Activated CD8-positive, alpha-beta memory T cell treated with anti-CD3 and anti-CD28 coated beads for 48 hours (primary cell): ENCODE results near the gene CDKN2B-AS1.
"Not testable (repeated sequence)": the region's sequence is repeated elsewhere in the genome, so short reads cannot be mapped to it uniquely, and the experiment has no call there.

ENCODE experiments used
- DNase-seq, 3 experiments: peaks; one replicate each; pipeline ENCODE4 v3.0.0-alpha.2; 2020; ENCODE audit warnings: low read depth in 2 of 3, low spot score in 2 of 3

CDKN2B-AS1 gene

GRCh38 chr9:22043928-22044327 is 49.3 kb downstream of the CDKN2B-AS1 start:
- no peak for DNase-seq

- no peak for DNase-seq
Observed at GRCh38 chr9:22044583-22044982, 50.0 kb downstream of the CDKN2B-AS1 start.

DNA sequence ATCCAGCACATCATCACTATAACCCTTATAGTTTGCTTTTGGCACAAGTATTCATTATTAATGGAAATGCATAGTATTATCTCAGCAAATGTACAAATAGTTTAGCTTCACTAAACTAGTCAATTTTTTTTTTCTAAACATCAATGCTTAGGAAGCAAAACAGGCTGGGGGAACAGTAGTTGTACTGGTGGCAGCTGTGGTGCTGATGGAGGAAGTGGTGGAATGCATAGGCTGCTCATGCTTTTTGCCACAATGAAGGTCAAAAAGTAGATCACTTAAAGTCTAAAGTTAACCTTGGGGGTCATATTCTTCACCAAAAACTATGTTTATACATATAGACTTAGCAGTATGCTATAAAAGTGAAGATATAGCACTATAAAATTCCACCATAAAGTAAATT is 50.8 kb downstream of the CDKN2B-AS1 start:
- DNase-seq = no peak

DNA sequence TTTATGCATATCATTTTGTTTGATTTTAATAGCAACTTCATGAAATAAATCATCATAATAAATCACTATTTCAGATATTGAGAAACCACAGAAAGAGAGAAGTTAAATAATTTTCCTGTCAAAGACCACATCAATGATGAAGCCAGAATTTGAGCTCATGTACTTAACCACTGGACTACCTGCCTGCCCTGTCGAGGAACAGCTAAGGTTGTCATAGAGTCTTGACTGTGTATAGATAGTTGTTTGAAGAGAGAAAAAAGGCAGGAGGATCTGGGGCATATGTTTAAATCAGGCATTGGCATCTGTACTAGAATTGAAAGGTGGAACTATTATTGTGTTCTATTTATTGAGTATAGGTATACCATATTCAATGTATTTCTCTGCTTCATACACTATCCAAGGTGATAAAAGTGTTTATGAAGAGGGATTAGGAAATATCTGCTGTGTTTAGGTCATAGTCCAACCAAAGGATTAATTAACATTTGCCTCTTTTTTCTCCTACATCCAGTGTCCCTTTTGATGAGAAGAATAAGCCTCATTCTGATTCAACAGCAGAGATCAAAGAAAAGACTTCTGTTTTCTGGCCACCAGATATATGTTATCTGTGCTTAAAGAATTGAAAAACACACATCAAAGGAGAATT is 51.8 kb downstream of the CDKN2B-AS1 start:
- no peak for DNase-seq

GRCh38 chr9:22047596-22047995 is 53.0 kb downstream of the CDKN2B-AS1 start:
- DNase-seq = no peak

DNA sequence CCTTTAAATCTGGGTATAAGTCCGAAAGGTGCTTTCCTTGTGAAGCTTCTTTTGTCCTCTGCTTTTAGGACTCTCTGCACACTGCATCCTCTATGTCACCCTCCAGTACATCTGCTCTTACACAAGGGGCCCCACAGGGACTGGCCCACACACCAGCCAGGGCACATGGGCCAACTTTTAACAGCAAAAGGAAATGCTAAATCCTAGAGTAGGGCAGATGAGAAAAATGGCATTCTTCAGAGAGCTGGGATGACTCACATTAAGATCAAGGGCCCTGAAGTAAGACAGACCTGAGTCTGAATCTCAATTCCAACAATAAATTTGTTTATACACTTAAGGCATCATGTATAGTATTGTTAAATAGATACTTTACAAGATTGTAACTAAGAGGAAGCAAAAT is 54.8 kb downstream of the CDKN2B-AS1 start:
- DNase-seq = no peak

DNA sequence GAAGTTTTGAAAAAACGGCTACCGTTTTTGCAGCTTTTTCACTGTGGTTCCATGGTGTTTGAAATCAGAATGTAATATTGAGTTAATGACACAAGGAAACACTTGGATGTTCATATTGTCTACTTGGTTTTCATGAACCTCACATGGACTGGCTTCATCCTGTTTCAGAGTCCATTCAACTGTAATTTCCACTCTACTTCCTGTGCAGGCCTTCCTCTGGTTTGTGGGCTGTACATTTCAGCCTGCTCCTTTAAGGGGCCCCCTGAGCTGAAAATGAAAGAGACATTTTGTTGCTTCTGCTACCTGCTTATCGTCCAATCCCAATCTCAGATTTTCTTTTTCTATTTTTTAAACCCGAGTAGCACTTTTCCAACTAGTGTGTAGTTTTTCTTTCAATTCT is 56.3 kb downstream of the CDKN2B-AS1 start:
- no peak for DNase-seq

DNA sequence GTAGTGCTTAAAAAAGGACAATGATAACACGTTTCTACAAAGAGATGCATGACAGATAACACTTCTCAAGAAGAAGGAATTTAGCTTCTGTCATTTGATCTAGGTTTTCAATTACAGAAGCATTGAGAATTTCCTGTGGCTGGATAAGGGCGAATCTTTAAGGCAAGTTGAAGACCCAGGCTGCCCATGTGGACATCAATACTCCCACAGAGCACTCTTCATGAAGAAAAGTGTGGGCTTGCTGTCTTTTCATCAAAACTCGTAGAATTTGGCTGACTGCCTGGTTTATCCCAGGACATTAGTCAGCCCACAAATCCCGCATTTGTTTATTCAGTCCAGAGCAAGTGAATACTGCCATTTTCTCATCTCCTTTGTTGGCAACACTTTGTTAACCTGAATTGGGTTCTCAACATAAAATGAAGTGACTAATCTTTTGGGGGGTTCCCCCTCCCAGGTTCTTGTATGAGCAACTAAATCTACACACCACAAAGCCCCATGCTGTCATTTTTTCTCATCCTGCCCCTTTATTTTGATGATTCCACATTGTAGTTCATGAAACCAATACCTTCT is 57.9 kb downstream of the CDKN2B-AS1 start:
- DNase-seq = no peak

DNA sequence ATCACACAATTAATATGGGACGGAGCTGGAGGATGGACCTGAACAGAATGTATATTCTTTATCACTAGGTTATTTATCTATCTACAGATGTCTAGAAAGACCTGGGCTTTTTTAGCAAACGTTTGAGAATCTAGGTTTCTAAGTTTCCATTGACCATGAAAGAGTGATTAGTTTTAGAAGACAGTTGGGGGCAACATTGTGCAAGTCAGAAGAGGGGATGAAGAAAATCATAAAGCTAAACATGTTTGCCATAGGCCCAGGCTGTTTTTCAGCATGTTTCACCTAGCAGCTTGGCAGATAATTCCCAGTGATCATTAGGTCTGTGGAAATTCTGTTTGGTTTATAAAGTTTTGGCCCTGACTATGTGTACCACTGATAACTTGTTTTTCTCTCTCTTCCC is 58.6 kb downstream of the CDKN2B-AS1 start:
- no peak for DNase-seq

GRCh38 chr9:22054076-22054475 is 59.5 kb downstream of the CDKN2B-AS1 start:
- DNase-seq = no peak

DNA sequence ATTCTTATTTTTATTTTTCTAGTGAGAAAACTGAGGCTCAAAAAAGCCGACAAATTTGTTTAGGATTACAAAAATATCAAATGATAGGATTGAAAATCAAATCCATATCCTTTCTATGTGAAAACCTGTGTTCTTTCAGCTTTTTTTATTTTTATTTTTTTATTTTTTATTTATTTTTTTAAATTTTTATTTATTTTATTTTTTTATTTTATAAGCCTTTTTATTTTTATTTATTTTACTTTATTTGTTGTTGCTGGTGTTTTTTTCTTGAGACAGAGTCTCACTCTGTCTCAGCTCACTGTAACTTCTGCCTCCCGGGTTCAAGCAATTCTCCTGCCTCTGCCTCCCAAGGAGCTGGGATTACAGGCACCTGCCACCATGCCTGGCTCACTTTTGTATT is 59.9 kb downstream of the CDKN2B-AS1 start:
- DNase-seq = no peak

- no peak for DNase-seq
Observed at GRCh38 chr9:22055090-22055489, 60.5 kb downstream of the CDKN2B-AS1 start.

DNA sequence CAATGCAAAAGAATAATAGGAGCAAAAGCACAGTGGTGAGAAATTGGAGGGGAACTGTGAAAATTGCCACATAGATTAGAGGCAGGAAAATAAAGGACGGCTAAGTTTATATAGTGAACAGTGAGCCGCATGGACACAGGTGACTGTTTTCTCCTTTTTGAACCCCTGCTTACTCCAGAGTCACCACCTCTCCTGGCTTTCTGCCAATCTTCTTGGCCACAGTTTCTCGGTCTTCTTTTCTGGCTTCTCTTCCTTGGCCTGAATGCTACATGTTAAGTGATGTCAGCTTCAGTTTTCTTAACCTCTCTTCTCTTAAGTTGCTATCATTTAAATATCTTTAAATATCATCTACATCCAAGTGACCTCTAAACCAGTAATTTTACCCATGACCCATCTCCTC is 61.8 kb downstream of the CDKN2B-AS1 start:
- DNase-seq = no peak

GRCh38 chr9:22057972-22058371 is 63.4 kb downstream of the CDKN2B-AS1 start:
- DNase-seq = not testable (repeated sequence)

DNA sequence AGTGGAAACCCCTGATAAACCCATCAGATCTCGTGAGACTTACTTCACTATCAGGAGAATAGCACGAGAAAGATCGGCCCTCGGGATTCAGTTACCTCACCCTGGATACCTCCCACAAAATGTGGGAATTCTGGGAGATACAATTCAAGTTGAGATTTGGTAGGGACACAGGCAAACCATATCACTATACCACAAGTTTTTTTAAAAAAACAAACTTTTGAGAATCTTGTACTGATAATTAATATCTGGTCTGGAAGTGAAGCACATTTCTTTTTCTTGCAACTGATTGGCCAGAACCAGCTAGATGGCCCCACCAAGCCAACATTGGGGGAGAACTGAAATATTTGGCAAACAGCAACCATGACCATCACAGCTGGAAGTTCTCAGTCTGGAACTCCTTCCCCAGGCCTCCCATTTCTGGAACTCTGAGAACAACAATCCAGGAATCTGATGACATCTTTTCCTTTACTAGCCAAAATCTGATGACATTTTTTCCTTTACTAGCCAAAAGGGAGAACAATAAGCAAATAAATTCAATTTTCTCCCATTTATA is 66.3 kb downstream of the CDKN2B-AS1 start:
- DNase-seq = no peak

- DNase-seq = no peak
Observed at GRCh38 chr9:22064957-22065356, 70.4 kb downstream of the CDKN2B-AS1 start.

GRCh38 chr9:22065431-22066200 is 71.0 kb downstream of the CDKN2B-AS1 start:
- DNase-seq = no peak

- no peak for DNase-seq
Observed at GRCh38 chr9:22067196-22067595, 72.6 kb downstream of the CDKN2B-AS1 start.

DNA sequence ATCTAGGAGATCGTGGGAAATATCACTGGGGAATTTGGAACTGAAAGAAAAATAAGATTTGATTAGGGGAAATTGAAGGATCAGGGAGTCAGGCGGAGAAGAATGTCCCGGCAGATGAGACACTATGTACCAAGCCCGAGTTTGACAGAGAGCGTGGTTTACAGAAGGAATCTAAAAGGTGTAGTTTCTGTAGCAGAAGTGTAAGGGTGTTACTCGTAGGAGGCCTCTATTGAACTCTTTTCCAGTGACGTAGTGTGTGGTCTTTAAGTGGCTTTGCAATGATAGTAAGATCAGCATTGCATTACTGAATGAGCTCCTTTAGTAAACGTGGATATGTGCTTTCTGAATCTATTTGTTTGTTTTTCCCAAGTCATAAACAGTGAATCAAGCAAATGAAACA is 73.8 kb downstream of the CDKN2B-AS1 start:
- no peak for DNase-seq

- no peak for DNase-seq
Observed at GRCh38 chr9:22073349-22073748, 78.8 kb downstream of the CDKN2B-AS1 start.

- no peak for DNase-seq
Observed at GRCh38 chr9:22078081-22078480, 83.5 kb downstream of the CDKN2B-AS1 start.

GRCh38 chr9:22079873-22080341 is 85.3 kb downstream of the CDKN2B-AS1 start:
- peak in 2 of 3 experiments; percentile 11 to 27 for DNase-seq
